ENCODE data around the gene SORBS1.

The SORBS1 gene

GRCh38 chr10:95566136-95566535, 5.0 kb upstream of the SORBS1 start:
- DNase-seq (ENCODE audit: extremely low read depth in 1 of 2, low read depth in 1 of 2) = no peak

- DNase-seq (ENCODE audit: extremely low read depth in 1 of 2, low read depth in 1 of 2) = no peak
Observed at GRCh38 chr10:95565336-95565735, 4.2 kb upstream of the SORBS1 start.

- DNase-seq (ENCODE audit: extremely low read depth in 1 of 2, low read depth in 1 of 2) = no peak
Observed at GRCh38 chr10:95564291-95564690, 3.1 kb upstream of the SORBS1 start.

GRCh38 chr10:95562341-95562965, 1.3 kb upstream of the SORBS1 start:
- no peak for DNase-seq (ENCODE audit: extremely low read depth in 1 of 2, low read depth in 1 of 2)

GRCh38 chr10:95561864-95562177, 650 bp upstream of the SORBS1 start:
- no peak for DNase-seq (ENCODE audit: extremely low read depth in 1 of 2, low read depth in 1 of 2)

GRCh38 chr10:95560278-95561176, 644 bp downstream of the SORBS1 start:
- peak in 1 of 2 donors; percentile 20 for DNase-seq (ENCODE audit: extremely low read depth in 1 of 2, low read depth in 1 of 2)

GRCh38 chr10:95559896-95560277, 1.3 kb downstream of the SORBS1 start:
- DNase-seq (ENCODE audit: extremely low read depth in 1 of 2, low read depth in 1 of 2) = no peak

- no peak for DNase-seq (ENCODE audit: extremely low read depth in 1 of 2, low read depth in 1 of 2)
Observed at GRCh38 chr10:95559471-95559870, 1.7 kb downstream of the SORBS1 start.

- no peak for DNase-seq (ENCODE audit: extremely low read depth in 1 of 2, low read depth in 1 of 2)
Observed at GRCh38 chr10:95558593-95559320, 2.4 kb downstream of the SORBS1 start.

- no peak for DNase-seq (ENCODE audit: extremely low read depth in 1 of 2, low read depth in 1 of 2)
Observed at GRCh38 chr10:95556994-95557767, 4.0 kb downstream of the SORBS1 start.

GRCh38 chr10:95553674-95554073, 7.5 kb downstream of the SORBS1 start:
- no peak for DNase-seq (ENCODE audit: extremely low read depth in 1 of 2, low read depth in 1 of 2)

- no peak for DNase-seq (ENCODE audit: extremely low read depth in 1 of 2, low read depth in 1 of 2)
Observed at GRCh38 chr10:95552679-95553342, 8.4 kb downstream of the SORBS1 start.

GRCh38 chr10:95550073-95550672, 11.0 kb downstream of the SORBS1 start:
- no peak for DNase-seq (ENCODE audit: extremely low read depth in 1 of 2, low read depth in 1 of 2)

- DNase-seq (ENCODE audit: extremely low read depth in 1 of 2, low read depth in 1 of 2) = no peak
Observed at GRCh38 chr10:95547791-95548435, 13.3 kb downstream of the SORBS1 start.

GRCh38 chr10:95547197-95547596, 14.0 kb downstream of the SORBS1 start:
- DNase-seq (ENCODE audit: extremely low read depth in 1 of 2, low read depth in 1 of 2) = no peak

- DNase-seq (ENCODE audit: extremely low read depth in 1 of 2, low read depth in 1 of 2) = no peak
Observed at GRCh38 chr10:95545981-95546380, 15.2 kb downstream of the SORBS1 start.

GRCh38 chr10:95544783-95545500, 16.2 kb downstream of the SORBS1 start:
- DNase-seq (ENCODE audit: extremely low read depth in 1 of 2, low read depth in 1 of 2) = no peak

GRCh38 chr10:95543459-95543858, 17.7 kb downstream of the SORBS1 start:
- DNase-seq (ENCODE audit: extremely low read depth in 1 of 2, low read depth in 1 of 2) = no peak

- no peak for DNase-seq (ENCODE audit: extremely low read depth in 1 of 2, low read depth in 1 of 2)
Observed at GRCh38 chr10:95542761-95543160, 18.4 kb downstream of the SORBS1 start.

Measured in activated CD8-positive, alpha-beta memory T cell treated with anti-CD3 and anti-CD28 coated beads for 1 hour (primary cell).